Stimulated activated CD8-positive, alpha-beta memory T cell treated with anti-CD3 and anti-CD28 coated beads, Interleukin-15, amount 100 ng/mL, for 24 hours (primary cell): Measurements from ENCODE around the gene NDUFS5.
"Not testable (repeated sequence)": the region's sequence is repeated elsewhere in the genome, so short reads cannot be mapped to it uniquely, and the experiment has no call there.

Experiments
- DNase-seq: peaks from one replicate; pipeline ENCODE4 v3.0.0-alpha.2; 2020; ENCODE audit warnings: low read depth

Gene NDUFS5

DNA sequence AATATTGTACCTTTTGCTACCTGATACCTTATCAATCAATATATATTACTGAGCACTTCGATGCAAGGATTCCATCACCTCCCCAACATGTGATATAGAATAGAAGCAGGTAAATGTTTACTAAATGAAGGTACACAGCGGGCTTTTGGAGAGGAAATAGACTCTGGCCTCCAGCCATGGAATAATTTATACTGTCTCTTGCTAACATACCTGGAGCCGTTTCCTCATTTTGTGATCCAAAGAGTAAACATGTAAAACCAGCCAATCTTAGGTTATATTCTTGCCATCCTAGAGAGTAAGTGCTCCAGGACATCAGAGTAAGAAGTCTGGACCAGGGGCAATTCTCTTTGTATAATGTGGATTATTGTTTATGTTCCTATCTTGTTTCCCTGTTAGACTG, 39.4 kb downstream of the NDUFS5 start:
- DNase-seq: no peak

DNA sequence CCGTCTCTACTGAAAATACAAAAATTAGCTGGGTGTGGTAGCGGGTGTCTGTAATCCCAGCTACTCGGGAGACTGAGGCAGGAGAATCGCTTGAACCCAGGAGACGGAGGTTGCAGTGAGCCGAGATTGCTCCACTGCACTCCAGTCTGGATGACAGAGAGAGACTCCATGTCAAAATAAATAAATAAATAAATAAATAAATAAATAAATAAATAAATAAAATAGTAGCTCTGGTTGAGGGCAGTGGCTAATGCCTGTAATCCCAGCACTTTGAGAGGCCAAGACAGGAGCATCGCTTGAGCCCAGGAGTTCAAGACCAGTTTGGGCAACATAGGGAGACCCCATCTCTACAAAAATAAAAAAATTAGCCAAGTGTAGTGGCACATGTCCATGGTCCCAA, 42.1 kb downstream of the NDUFS5 start:
- DNase-seq: not testable (repeated sequence)

DNA sequence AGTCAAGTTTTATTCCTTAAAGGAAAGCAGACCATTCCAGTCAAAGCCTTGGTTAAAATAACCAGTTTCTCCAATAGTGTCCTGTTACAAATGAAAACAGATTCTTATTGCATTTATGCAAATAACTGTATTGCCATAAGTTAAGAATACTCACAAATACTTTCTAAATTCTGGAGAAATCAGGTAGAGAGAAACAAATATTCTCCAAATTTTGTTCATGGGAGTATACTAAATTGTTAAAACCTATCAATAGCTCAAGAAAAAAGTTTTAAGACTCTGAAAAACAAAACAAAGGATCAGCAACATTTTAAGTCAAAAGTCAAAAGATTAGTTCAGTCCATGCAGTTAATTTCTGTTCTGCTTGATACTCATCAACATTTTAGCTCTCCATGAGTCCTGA, 45.4 kb downstream of the NDUFS5 start:
- DNase-seq: not testable (repeated sequence)

DNA sequence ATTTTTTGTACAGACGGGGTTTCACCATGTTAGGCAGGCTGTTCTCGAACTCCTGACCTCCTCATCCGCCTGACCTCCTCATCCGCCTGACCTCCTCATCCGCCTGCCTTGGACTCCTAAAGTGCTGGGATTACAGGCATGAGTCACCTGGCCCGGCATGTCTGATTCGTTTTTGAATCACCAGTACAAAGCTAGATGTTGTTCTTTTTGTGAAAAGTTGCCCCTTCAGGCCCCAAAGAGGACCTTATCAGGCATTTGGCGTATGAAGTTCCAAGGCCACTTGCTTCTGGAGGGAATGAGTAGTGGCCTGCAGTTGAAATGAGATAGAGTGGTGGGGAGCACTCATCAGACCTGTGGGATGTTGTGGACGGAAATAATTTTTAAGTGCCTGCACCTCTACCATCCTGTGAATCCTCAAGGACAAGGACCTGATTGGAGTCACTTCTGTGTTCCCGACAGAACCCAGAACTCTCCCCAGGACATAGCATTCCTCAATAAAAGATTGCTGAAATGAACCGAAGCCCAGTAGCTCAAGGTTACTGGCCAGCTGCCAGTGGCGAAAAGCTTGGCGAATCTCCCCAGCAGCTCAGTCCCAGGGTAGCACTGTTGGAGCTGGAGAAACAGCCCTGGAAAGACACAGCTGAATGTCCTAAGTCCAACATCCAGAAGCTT, 50.1 kb downstream of the NDUFS5 start:
- DNase-seq: no peak

DNA sequence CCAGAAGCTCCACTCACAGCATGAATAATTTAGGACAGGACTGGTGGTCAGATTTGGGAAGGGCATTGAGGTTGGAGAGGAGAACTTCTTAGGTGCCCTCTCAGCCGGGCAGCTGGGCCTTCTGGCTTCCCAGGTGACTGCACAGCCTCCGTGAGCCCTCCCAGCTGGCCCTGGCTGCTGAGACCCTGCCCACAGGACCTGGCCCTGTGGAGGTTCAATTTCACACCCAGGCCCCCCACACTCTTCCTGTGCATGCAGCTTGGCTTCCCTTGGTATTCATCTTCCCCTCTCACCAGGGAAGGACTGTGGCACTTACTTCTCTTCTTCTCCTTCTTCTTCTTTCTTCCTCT, 50.6 kb downstream of the NDUFS5 start:
- no peak for DNase-seq

DNA sequence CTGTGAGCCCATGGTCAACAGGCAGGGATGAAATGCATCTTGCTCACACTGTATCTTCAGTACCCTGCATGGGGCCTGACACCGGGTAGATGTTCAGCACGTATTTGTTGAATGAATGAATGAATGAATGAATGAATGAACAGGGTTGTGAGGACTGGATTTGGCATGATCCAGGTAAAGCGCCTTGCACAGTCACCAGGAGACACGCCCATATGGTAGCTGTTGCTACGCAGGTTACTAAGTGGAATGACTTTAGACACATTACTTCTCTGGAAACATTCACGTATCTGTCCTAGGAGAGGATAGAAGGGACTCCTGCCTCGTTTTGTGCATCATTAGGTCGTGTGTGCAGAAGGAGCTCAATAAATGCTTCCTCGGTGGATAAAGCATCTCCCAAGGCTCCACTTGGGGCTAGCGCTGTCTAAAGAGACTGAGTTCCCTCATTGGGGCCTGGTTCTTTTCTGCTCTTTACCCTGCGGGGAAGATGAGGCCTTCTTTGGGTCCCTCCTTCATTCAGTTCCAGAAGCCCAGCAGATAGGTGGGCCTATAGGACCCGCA, 54.2 kb downstream of the NDUFS5 start:
- no peak for DNase-seq

DNA sequence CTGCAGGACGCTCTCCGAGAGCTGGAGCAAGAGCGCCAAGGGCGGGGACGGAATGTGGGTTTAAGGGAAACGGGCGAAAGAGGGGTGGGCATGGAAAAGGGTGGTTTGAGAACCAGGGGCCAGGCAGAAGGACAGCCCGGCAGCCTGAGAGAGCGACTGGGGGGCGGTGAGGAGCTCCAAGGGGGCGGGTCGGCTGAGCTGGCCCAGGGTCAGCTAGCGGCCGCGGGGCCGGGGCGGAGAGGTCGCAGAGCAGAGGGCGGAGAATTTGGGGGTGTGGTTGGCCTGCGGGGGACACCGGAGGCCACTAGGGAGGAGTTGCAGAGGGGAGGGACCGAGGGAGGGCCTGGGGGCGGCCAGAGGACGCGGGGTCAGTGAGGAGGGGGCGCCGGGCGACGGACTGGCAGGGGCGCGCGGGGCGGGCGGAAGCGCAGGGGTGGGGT, 54.7 kb downstream of the NDUFS5 start:
- no peak for DNase-seq

DNA sequence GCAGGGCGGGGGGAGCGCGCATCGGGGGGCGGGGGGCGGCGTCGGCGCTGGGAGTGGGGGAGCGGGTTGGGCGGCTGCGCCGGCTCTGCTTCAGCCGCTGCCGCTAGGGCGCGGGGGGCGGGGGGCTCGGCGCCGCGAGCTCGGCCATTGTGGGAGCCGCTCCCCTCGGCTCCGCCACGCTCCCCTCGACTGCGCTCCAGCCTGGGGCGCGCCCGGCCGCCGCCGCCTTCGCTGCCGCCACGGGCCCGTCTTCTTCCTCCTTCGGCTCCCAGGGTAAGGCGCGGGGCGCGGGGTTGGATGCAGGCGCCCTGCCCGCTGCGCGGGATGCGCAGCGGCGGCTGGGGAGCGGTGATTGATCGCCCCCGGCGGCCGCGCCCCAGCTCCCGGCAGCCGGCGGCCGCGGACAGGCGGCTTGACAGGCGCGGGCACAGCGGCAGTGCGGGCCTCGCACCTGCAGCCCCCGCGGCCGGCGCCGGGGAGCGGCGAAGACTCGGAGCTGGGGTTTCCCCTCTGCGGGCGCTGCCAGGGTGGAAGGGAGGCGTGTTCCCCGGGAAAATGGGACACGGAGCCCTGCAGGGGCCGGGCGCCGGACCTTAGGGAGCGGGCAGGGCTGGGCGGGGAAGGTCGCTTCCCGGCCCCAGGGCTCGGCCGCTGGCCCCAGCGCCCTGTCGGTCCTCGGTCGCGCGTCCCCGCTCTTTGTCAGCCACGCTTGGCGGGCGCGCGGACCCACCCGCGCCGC, 55.3 kb downstream of the NDUFS5 start:
- DNase-seq: no peak

DNA sequence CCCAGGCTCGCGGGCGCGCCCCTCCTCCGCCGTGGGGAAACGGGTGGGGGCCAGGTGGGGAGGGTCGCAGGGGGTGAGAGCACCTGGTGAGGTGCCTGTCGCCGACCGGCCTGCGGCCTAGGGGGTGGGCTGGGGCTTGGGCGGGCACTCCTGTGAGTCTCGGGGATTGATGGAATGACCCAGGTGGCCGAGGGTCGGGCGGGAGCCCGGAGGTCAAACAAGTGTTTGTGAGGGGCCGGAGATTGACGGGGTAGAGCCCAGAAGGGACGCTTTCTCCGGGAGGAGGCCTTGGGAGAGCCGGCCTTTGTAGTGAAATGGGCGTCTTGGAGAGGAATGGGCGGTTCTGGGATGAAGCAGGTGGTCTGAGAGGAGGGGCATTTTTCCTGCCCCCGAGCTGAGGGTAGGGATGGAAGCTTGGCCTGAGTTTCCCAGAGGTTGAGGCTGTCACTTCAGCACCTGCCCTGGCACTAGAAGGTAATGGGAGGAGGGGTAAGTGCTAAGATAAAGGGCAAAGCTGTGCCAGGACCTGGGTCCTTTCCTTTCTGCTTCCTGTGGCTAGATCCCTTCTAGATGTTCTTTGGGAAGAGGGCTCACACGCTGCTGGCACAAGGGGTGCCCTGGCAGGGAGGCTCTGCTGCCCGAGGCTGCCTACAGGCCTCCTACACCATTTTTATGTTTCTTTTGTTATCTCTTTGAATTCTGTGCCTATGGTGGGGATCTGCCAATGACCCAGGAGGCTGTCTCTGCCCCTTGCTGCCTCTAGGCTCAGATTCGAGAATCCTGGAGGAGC, 56.1 kb downstream of the NDUFS5 start:
- no peak for DNase-seq

DNA sequence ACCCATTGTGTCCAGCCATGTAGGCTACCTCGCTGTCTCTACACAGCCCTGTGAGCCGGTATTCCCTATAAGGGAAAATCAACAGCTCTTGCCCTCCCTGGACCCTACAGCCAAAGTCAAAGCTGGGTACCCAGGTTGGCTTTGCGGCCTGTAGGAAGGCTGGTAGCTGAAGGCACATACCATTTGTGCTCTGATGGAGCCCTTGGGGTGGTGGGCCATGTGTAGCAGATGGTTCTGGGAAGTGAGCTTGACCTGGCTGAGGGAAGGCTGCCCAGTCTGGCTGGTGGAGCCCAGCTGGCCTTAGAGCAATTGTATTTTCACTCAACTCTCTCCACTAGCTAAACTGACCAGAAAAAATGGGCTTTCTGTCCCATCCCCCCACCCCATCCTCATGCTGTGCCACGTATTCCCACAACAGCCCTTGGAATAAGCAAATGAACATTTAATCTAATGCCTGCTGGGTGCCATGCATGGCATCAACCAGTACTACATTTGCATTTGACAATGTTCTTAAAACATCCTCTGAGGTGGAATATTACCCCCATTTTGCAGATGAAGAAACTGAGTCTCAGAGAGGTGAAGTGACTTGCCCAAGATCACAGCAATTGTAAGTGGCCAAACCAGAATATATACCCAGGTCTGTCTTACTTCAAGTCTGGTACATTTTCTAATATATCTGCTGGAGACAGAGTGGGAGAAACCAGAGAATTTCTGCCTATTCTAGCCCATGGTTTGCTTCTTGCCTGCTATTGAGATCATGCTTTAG, 56.8 kb downstream of the NDUFS5 start:
- DNase-seq: no peak

DNA sequence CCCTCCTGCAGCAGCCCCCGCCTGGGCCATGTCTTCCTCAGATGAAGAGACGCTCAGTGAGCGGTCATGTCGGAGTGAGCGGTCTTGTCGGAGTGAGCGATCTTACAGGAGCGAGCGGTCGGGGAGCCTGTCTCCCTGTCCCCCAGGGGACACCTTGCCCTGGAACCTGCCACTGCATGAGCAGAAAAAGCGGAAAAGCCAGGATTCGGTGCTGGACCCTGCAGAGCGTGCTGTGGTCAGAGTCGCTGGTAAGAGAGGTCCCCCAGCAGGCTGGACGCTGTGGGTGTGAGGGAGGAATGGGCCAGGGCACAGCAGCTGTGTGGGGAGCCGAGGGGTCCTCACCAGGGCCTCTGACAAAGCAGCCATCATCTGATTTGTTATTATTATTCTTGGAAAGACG, 58.0 kb downstream of the NDUFS5 start:
- no peak for DNase-seq
